GM12865 (cell line): ENCODE results near the gene MRPS18B.
A peak's percentile ranks its signal among the peaks of the same experiment; 100 is the strongest.

ENCODE experiments used
- DNase-seq: peaks from one replicate; pipeline ENCODE4 v3.0.0; 2010; ENCODE audit warnings: low read depth
- H3K4me3 ChIP-seq: 2 replicates; pipeline ENCODE4 v1.5.1; 2011; ENCODE audit warnings: mild to moderate bottlenecking, low read depth, low read length, control low read depth
- TF ChIP-seq, protein P1 (sequence below): IDR thresholded peaks from 2 replicates; pipeline ENCODE4 v1.5.1; 2011; ENCODE audit warnings: low read length, control low read depth, low read depth, inconsistent platforms; ENCODE audit not compliant: insufficient read depth; ENCODE audit errors: missing control alignments

The MRPS18B gene

DNA sequence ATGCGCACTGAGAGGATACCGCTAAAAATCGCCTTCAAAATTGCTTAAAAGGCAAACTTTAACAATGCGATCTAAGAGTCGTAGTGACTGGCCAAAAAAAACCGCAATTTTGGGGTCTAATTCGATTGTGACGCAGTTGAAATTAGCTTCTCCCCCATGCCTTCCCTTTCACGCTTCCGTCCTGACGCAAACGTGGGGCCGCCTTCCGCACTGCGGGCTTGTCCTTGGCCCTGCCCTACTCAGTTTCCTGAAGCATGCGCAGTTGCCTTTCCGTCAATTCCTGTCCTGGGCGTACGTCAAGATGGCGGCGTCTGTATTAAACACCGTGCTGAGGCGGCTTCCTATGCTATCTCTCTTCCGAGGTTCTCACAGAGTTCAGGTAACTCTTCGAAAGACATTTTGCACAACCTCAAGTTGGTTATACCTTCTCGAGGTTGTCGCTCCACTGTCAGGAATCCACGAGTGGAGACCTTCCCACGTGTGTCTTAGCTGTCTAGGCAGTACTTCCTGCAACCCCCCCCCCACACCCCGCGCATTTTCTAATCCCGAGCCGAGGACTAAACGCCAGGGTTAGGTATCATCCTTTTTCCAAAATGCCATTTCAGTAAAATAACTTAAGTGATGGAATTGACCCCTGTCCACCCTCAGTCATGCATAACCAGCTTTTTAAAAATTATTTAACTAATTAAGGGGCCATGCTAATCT, at the start of gene MRPS18B:
TSS of gene MRPS18B (plus strand) at position 276 of the 705 bp plus-strand sequence. CDS start at position 302, 26 bp downstream.
- TF ChIP-seq, protein P1, sequence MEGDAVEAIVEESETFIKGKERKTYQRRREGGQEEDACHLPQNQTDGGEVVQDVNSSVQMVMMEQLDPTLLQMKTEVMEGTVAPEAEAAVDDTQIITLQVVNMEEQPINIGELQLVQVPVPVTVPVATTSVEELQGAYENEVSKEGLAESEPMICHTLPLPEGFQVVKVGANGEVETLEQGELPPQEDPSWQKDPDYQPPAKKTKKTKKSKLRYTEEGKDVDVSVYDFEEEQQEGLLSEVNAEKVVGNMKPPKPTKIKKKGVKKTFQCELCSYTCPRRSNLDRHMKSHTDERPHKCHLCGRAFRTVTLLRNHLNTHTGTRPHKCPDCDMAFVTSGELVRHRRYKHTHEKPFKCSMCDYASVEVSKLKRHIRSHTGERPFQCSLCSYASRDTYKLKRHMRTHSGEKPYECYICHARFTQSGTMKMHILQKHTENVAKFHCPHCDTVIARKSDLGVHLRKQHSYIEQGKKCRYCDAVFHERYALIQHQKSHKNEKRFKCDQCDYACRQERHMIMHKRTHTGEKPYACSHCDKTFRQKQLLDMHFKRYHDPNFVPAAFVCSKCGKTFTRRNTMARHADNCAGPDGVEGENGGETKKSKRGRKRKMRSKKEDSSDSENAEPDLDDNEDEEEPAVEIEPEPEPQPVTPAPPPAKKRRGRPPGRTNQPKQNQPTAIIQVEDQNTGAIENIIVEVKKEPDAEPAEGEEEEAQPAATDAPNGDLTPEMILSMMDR: no peak
- DNase-seq: peak; percentile 99
- H3K4me3 ChIP-seq: peak within 1 kb of the TSS; percentile 86

GRCh38 chr6:30568245-30568644, 49.4 kb upstream of the MRPS18B start:
- H3K4me3 ChIP-seq: no peak overlapping the region
- TF ChIP-seq, protein P1: no peak
- peak; percentile 26 for DNase-seq

GRCh38 chr6:30570263-30570662, 47.4 kb upstream of the MRPS18B start:
- peak overlapping the region; percentile 95 for H3K4me3 ChIP-seq

GRCh38 chr6:30570740-30571074, 46.9 kb upstream of the MRPS18B start:
- no peak for DNase-seq
- H3K4me3 ChIP-seq: peak overlapping the region; percentile 95
- TF ChIP-seq, protein P1: no peak

More at GRCh38 chr6:30570263-30570662, 47.4 kb upstream of the MRPS18B start:
- TF ChIP-seq, protein P1: no peak
- no peak for DNase-seq

- peak; percentile 99 for DNase-seq
- TF ChIP-seq, protein P1: no peak
- H3K4me3 ChIP-seq: peak within 1 kb of the TSS; percentile 95
These were observed 46.4 kb upstream of the MRPS18B start, which contains the start of gene ABCF1 for GRCh38 chr6:30571075-30571761. TSS of gene ABCF1 (plus strand) at chr6:30571442. CDS start at chr6:30571488, 46 bp downstream.

- no peak for DNase-seq
- peak overlapping the region; percentile 95 for H3K4me3 ChIP-seq
- TF ChIP-seq, protein P1: no peak
These were observed 45.9 kb upstream of the MRPS18B start for GRCh38 chr6:30571762-30572082.
